HepG2 (cell line): Measurements from ENCODE around the gene RSF1. TPM values are rescaled to one million over a fixed set of nuclear protein-coding genes. Genes with fewer than 3 reads are reported as not detected.

Experiments used
- ATAC-seq: fragments of 200-7000 bp; cut with Tn5 transposase; 3 replicates; pipeline ENCODE4 v1.9.1; 2020; ENCODE audit warnings: mild to moderate bottlenecking, moderate library complexity
- BruUV-seq: library from RNA; stranded (reverse); fragments of 400-500 nt; replicated peaks from 2 replicates; lab custom pipeline; 2021; lab: Mats Ljungman, UMichigan
- CTCF ChIA-PET: fragments of 300-600 bp; formaldehyde crosslinking; extraction: SDS; loops from one replicate; lab custom pipeline; 2021; ENCODE audit warnings: low total read pairs, inconsistent platforms, low intra/inter-chr PET ratio; lab: Yijun Ruan, JAX
- POLR2A ChIA-PET: fragments of 350-600 bp; sonication (Branson Sonifier 250); formaldehyde crosslinking; loops from one replicate; lab custom pipeline; 2020; ENCODE audit warnings: antibody characterized with exemption, inconsistent platforms; lab: Yijun Ruan, JAX
- DNase-seq: peaks from one replicate; pipeline ENCODE4 v3.0.0-alpha.2; 2015; ENCODE audit warnings: low spot score
- FAIRE-seq: peaks from 3 replicates; lab custom pipeline; 2011; peaks lifted over from hg19 to GRCh38; lab: Jason Lieb, UNC
- H2AFZ ChIP-seq: one replicate; pipeline ENCODE4 v1.6.1; 2011; ENCODE audit warnings: low read length, inconsistent platforms
- H3K27ac ChIP-seq: fragments of 300-600 bp; 3 replicates; pipeline ENCODE4 v1.8.0; 2011; ENCODE audit warnings: mixed run types, mild to moderate bottlenecking, mixed read lengths, low read length, inconsistent platforms; ENCODE audit not compliant: insufficient read depth; ENCODE audit errors: extremely low read length
- H3K27me3 ChIP-seq, 2 experiments: fragments of 200-600 bp in 1 of 2; 2 replicates in 1 of 2; 3 replicates in 1 of 2; pipeline versions ENCODE4 v1.6.0 to v1.8.0; 2011; ENCODE audit warnings: low read length in 2 of 2, mild to moderate bottlenecking in 2 of 2, moderate library complexity in 2 of 2, inconsistent platforms in 1 of 2; ENCODE audit not compliant: insufficient read depth in 2 of 2, control insufficient read depth in 1 of 2
- H3K36me3 ChIP-seq, 2 experiments: fragments of 200-600 bp in 1 of 2; replicated peaks in 1 of 2; 2 replicates in 1 of 2; 3 replicates in 1 of 2; pipeline versions ENCODE4 v1.5.1 to v1.8.0; 2011; ENCODE audit warnings: low read length in 2 of 2, inconsistent platforms in 1 of 2; ENCODE audit not compliant: insufficient read depth in 2 of 2, control insufficient read depth in 1 of 2
- H3K4me1 ChIP-seq: 2 replicates; pipeline ENCODE4 v1.5.1; 2012; ENCODE audit warnings: low read length, inconsistent platforms; ENCODE audit not compliant: insufficient read depth
- H3K4me2 ChIP-seq: 2 replicates; pipeline ENCODE4 v1.6.0; 2011; ENCODE audit warnings: low read depth, low read length, inconsistent platforms
- H3K4me3 ChIP-seq, 3 experiments: fragments of 200-600 bp in 1 of 3; sonication (generic), shearing (Covaris generic) in 1 of 3; replicated peaks in 1 of 3; 2 replicates each; pipeline ENCODE4 v1.5.1; 2011 to 2016; ENCODE audit warnings: low read length in 3 of 3, inconsistent platforms in 2 of 3, low read depth in 2 of 3, mild to moderate bottlenecking in 2 of 3, control low read depth in 1 of 3, mixed read lengths in 1 of 3; ENCODE audit not compliant: insufficient read depth in 1 of 3
- H3K79me2 ChIP-seq: one replicate; pipeline ENCODE4 v1.6.1; 2011; ENCODE audit warnings: low read length, inconsistent platforms; ENCODE audit not compliant: insufficient read depth
- H3K9ac ChIP-seq: 2 replicates; pipeline ENCODE4 v1.6.0; 2011; ENCODE audit warnings: mild to moderate bottlenecking, low read depth, low read length, inconsistent platforms; ENCODE audit not compliant: insufficient read depth
- H3K9me3 ChIP-seq: 2 replicates; pipeline ENCODE4 v1.5.1; 2012; ENCODE audit warnings: mild to moderate bottlenecking, low read length
- H4K20me1 ChIP-seq: 2 replicates; pipeline ENCODE4 v1.6.0; 2011; ENCODE audit warnings: inconsistent platforms, mild to moderate bottlenecking, low read length, moderate library complexity; ENCODE audit not compliant: insufficient read depth
- BCLAF1 ChIP-seq: fragments of 450-650 bp; IDR thresholded peaks from 2 replicates; pipeline ENCODE4 v1.6.1; 2017; ENCODE audit warnings: mild to moderate bottlenecking
- DZIP1 ChIP-seq: sonication (generic); formaldehyde crosslinking; IDR thresholded peaks from 2 replicates; pipeline ENCODE4 v1.5.0; 2020; ENCODE audit warnings: mild to moderate bottlenecking, missing genetic modification reagents
- ETS1 ChIP-seq: sonication (generic); formaldehyde crosslinking; IDR thresholded peaks from 2 replicates; pipeline ENCODE4 v1.4.0; 2020; ENCODE audit warnings: missing genetic modification reagents
- KLF12 ChIP-seq: sonication (generic); formaldehyde crosslinking; IDR thresholded peaks from 2 replicates; pipeline ENCODE4 v1.4.0; 2020; ENCODE audit warnings: missing genetic modification reagents, borderline replicate concordance
- MED13 ChIP-seq: sonication (generic); formaldehyde crosslinking; IDR thresholded peaks from 2 replicates; pipeline ENCODE4 v1.5.0; 2020; ENCODE audit warnings: missing genetic modification reagents
- RARG ChIP-seq: sonication (generic); formaldehyde crosslinking; IDR thresholded peaks from 2 replicates; pipeline ENCODE4 v1.4.0; 2020; ENCODE audit warnings: low read depth, mild to moderate bottlenecking, missing genetic modification reagents
- REL ChIP-seq: sonication (generic); formaldehyde crosslinking; conservative IDR thresholded peaks from 2 replicates; pipeline ENCODE4 v1.8.0; 2022; ENCODE audit warnings: mild to moderate bottlenecking, missing genetic modification reagents, moderate library complexity
- SP1 ChIP-seq, 2 experiments: fragments of 450-650 bp in 1 of 2; sonication (generic) in 1 of 2; formaldehyde crosslinking in 1 of 2; IDR thresholded peaks; 2 replicates each; pipeline versions ENCODE4 v1.4.0 to v1.6.1; 2016 to 2020; ENCODE audit warnings: missing genetic modification reagents in 1 of 2
- YEATS4 ChIP-seq: sonication (generic); formaldehyde crosslinking; IDR thresholded peaks from 2 replicates; pipeline ENCODE4 v1.4.0; 2020; ENCODE audit warnings: missing genetic modification reagents, borderline replicate concordance
- ZFP36 ChIP-seq: fragments of 150-350 bp; IDR thresholded peaks from 2 replicates; pipeline ENCODE4 v1.6.1; 2018; ENCODE audit warnings: borderline replicate concordance, low read length, low read depth; ENCODE audit not compliant: partially characterized antibody
- WGBS: methylation state at CpG from one replicate; pipeline ENCODE4 v1.1.6; 2017; ENCODE audit warnings: low lambda C conversion rate; 5-methylcytosine and 5-hydroxymethylcytosine counted together
- in situ Hi-C: cut with HindIII; loops from 2 replicates; pipeline ENCODE4 v1.10.0; 2017; ENCODE audit warnings: low pct_unique_long_range_greater_than_20kb; ENCODE audit not compliant: extremely low pct_ligation_motif_present
- intact Hi-C: fragments of 100-400 bp; cut with micrococcal nuclease; formaldehyde crosslinking; loops from one replicate; pipeline ENCODE4 v1.10.0; 2022; ENCODE audit not compliant: unreplicated experiment
- polyA plus RNA-seq, 8 experiments: library from polyadenylated mRNA; depleted of rRNA in 3 of 8; stranded (reverse) in 7 of 8; unstranded in 1 of 8; fragments of >200 nt; fragmentation: Illumina TruSeq in 4 of 8; extraction: Trizol in 4 of 8; gene quantifications; 2 replicates each; pipeline versions ENCODE4 v1.2.1 to v1.2.3, GENCODE V29; 2011 to 2016; ENCODE audit warnings: low read depth in 4 of 8, missing spikeins in 1 of 8, mixed read lengths in 1 of 8; ENCODE audit not compliant: insufficient read depth in 1 of 8
- total RNA-seq, 5 experiments: library from RNA; depleted of rRNA; stranded (reverse); fragments of >200 nt; fragmentation: Illumina TruSeq; extraction: Trizol; gene quantifications; 2 replicates each; pipeline ENCODE4 v1.2.3, GENCODE V29; 2016; ENCODE audit warnings: low read depth in 1 of 5

The RSF1 gene
- total and polyA plus RNA-seq, 2 of the 13 experiments (the other 11 are each of a cell fraction or from before 2014, with no cell fraction given): 15.5 to 33.1 TPM

GRCh38 chr11:77866336-77866735 lies 45.8 kb upstream of the RSF1 start:
- H3K4me1 ChIP-seq: no peaks in the 10 kb centered on the region
- H3K79me2 ChIP-seq: no peaks in the 10 kb centered on the region
- H3K36me3 ChIP-seq: peaks cover 2 to 7% of the 10 kb centered on the region in 2 experiments; a peak in 4 of 5 replicates
- 84% methylated on average over 1 of the region's 1 CpG for WGBS
- ChIA-PET POLR2A (no interaction called here), CTCF (no interaction called here)
- DNase-seq (no peak), ATAC-seq (no peak), FAIRE-seq (no peak)
- in situ Hi-C loops (no loop called here), intact Hi-C loops (no loop called here)
- no peak for TF ChIP-seq YEATS4
- no peak for TF ChIP-seq SP1 (IDR thresholded peaks at IDR 0.05)
- no peak for TF ChIP-seq SP1 (CRISPR knock-in tag; IDR thresholded peaks at IDR 0.05)
- TF ChIP-seq KLF12 (CRISPR knock-in tag): no peak
- no peak for TF ChIP-seq ETS1 (CRISPR knock-in tag)
- TF ChIP-seq ZFP36: no peak
- TF ChIP-seq BCLAF1: no peak
- TF ChIP-seq MED13 (CRISPR knock-in tag): no peak
- no peak for TF ChIP-seq RARG
- no peak for TF ChIP-seq DZIP1 (CRISPR knock-in tag)
- TF ChIP-seq REL: no peak
- no TSS peak for BruUV-seq
- H4K20me1 ChIP-seq: no peaks in the 10 kb centered on the region
- H3K4me3 ChIP-seq: no peak overlapping the region
- H2AFZ ChIP-seq: no peak overlapping the region
- no peak overlapping the region for H3K27ac ChIP-seq
- no peaks in the 10 kb centered on the region for H3K27me3 ChIP-seq
- H3K4me2 ChIP-seq: no peak overlapping the region
- H3K9ac ChIP-seq: no peak overlapping the region
- no peaks in the 10 kb centered on the region for H3K9me3 ChIP-seq
